MCF 10A (cell line): Measurements from ENCODE around the gene UQCRQ. TPM values are rescaled to one million over a fixed set of nuclear protein-coding genes. Genes with fewer than 3 reads are reported as not detected.

Source experiments
- BruUV-seq: library from RNA; stranded (reverse); fragments of 400-500 nt; replicated peaks from 2 replicates; lab custom pipeline; 2021; lab: Mats Ljungman, UMichigan
- CTCF ChIA-PET: fragments of 300-600 bp; sonication (Branson Sonifier 250); formaldehyde crosslinking; extraction: SDS; loops from one replicate; lab custom pipeline; 2021; ENCODE audit warnings: antibody characterized with exemption, inconsistent platforms; lab: Yijun Ruan, JAX
- POLR2A ChIA-PET: fragments of 300-600, 350-650 bp; sonication (Branson Sonifier 250); formaldehyde crosslinking; extraction: SDS; loops from one replicate; lab custom pipeline; 2020; ENCODE audit warnings: antibody characterized with exemption, inconsistent platforms; lab: Yijun Ruan, JAX
- DNase-seq: peaks from one replicate; pipeline ENCODE4 v3.0.0-alpha.2; 2018; ENCODE audit not compliant: unreplicated experiment
- H3K27ac Mint-ChIP-seq: one replicate; pipeline ENCODE4 v1.8.0; 2022; ENCODE audit warnings: mild to moderate bottlenecking, low read depth, mixed read lengths; ENCODE audit not compliant: unreplicated experiment
- H3K27me3 Mint-ChIP-seq: one replicate; pipeline ENCODE4 v1.8.0; 2022; ENCODE audit warnings: mixed read lengths; ENCODE audit not compliant: insufficient read depth, unreplicated experiment
- H3K36me3 Mint-ChIP-seq: one replicate; pipeline ENCODE4 v1.8.0; 2022; ENCODE audit warnings: mild to moderate bottlenecking, moderate library complexity, mixed read lengths; ENCODE audit not compliant: insufficient read depth, unreplicated experiment
- H3K4me1 Mint-ChIP-seq: one replicate; pipeline ENCODE4 v1.8.0; 2022; ENCODE audit warnings: mixed read lengths; ENCODE audit not compliant: insufficient read depth, unreplicated experiment
- H3K4me3 Mint-ChIP-seq: one replicate; pipeline ENCODE4 v1.8.0; 2022; ENCODE audit warnings: mild to moderate bottlenecking, moderate library complexity, mixed read lengths; ENCODE audit not compliant: unreplicated experiment
- H3K9me3 Mint-ChIP-seq: one replicate; pipeline ENCODE4 v1.8.0; 2022; ENCODE audit warnings: mixed read lengths; ENCODE audit not compliant: unreplicated experiment
- intact Hi-C: fragments of 100-400 bp; cut with micrococcal nuclease; formaldehyde crosslinking; loops from 2 replicates; pipeline ENCODE4 v1.14.1; 2022
- total RNA-seq: library from RNA; stranded (reverse); gene quantifications from 2 replicates; pipeline ENCODE4 v1.2.3, GENCODE V29; 2022
- TF ChIP-seq, protein P1 (sequence below): fragments of 200-600 bp; IDR thresholded peaks from one replicate; pipeline ENCODE4 v1.8.0; 2022; ENCODE audit warnings: antibody characterized with exemption, mild to moderate bottlenecking; ENCODE audit not compliant: unreplicated experiment

The UQCRQ gene
- total RNA-seq, 1 experiment from 2014 or later: 974 TPM

DNA sequence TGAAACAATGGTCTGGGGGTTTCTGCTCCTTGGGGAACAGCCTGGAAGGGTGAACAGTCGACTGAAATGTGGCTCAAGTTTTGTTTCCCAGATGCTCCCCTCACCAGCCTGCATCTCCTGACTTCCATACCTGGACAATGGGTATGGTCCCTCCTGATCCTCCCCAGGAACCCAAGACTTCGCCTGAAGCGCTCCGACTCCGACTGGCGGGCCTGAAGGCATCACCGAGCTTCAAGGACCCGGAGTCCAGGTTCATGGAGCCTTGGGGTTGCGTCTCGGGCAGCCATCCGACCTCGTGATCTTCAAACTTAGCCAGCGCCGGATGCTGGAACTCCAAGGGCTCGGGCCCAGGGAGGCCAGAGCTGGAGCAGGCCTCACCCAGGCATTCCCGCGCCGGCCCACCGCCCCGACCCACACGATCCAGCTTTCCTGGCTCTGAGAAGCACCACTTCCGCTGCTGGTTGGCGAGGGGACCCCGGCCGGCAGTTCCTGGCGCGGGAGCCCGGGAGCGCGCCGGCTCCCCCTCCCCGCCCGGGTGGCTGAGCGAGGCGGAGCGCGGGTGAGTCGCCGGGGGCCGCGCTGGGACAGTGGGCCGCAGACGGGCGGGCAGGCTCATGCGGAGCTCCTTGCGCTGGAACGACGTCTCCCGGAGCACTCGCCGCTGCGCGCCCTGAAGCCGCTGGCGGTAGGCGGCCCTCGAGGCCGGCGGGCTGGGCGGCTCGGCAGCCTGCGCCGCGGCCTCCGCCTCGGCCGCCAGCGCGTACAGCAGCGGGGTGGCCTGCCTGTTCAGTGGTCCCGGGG, 41.2 kb upstream of the UQCRQ start:
- ChIA-PET POLR2A (interaction anchor here (0.6 to 1.0 kb wide), 3 partner anchors 43 to 99 kb away, joined by 3 read pairs; no protein-coding TSS in a partner anchor), CTCF (interaction anchor here (0.7 to 6.1 kb wide), 6 partner anchors 8 to 298 kb away, joined by 3 to 72 read pairs (median 5); no protein-coding TSS in a partner anchor)
- Mint-ChIP-seq H3K27ac (no peak overlapping the region), H3K4me3 (no peak overlapping the region), H3K27me3 (no peaks in the 10 kb centered on the region), H3K4me1 (peaks cover 14% of the 10 kb centered on the region), H3K9me3 (no peaks in the 10 kb centered on the region), H3K36me3 (peaks cover 30% of the 10 kb centered on the region)
- BruUV-seq: no TSS peak
- intact Hi-C loops: no loop called here
- TF ChIP-seq, protein P1, sequence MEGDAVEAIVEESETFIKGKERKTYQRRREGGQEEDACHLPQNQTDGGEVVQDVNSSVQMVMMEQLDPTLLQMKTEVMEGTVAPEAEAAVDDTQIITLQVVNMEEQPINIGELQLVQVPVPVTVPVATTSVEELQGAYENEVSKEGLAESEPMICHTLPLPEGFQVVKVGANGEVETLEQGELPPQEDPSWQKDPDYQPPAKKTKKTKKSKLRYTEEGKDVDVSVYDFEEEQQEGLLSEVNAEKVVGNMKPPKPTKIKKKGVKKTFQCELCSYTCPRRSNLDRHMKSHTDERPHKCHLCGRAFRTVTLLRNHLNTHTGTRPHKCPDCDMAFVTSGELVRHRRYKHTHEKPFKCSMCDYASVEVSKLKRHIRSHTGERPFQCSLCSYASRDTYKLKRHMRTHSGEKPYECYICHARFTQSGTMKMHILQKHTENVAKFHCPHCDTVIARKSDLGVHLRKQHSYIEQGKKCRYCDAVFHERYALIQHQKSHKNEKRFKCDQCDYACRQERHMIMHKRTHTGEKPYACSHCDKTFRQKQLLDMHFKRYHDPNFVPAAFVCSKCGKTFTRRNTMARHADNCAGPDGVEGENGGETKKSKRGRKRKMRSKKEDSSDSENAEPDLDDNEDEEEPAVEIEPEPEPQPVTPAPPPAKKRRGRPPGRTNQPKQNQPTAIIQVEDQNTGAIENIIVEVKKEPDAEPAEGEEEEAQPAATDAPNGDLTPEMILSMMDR: no peak
- DNase-seq: no peak

DNA sequence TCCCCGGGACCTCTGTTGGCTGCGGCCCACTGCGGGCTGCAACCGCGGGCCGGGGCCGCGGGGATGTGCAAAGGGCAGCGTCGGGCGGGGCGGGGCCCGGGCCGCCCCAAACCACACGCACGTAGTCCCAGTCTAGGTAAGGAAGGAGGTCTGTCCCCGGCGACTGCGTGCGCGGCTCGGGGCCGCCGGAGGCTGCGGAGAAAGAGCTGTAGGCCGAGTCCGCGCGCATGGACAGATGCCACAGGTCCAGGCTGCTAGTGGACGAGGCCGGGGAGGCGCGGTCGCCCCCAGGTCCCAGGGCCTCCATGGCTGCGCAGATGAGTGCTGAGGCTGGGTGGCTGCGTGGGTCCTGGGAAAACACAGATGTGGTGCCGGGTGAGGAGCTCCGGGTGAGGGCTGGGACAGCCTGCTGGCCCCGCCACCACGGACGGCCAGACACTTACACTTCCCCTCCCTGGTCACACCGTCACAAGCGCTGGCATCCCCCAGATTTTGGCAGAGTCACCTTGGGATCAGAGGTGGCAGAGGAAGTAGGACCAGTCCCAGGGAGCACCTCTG, 40.5 kb upstream of the UQCRQ start:
- no peak overlapping the region for H3K27ac Mint-ChIP-seq
- peaks cover 30% of the 10 kb centered on the region for H3K36me3 Mint-ChIP-seq
- no peaks in the 10 kb centered on the region for H3K27me3 Mint-ChIP-seq
- intact Hi-C loops: no loop called here
- TF ChIP-seq, protein P1: no peak
- no peaks in the 10 kb centered on the region for H3K9me3 Mint-ChIP-seq
- ChIA-PET POLR2A (interaction anchor here (0.6 to 1.3 kb wide), 3 partner anchors 58 to 631 kb away, joined by 3 read pairs; no protein-coding TSS in a partner anchor), CTCF (interaction anchor here (0.6 to 10.4 kb wide), 7 partner anchors 8 to 299 kb away, joined by 3 to 211 read pairs (median 4); partner anchors contain the start of genes GDF9 and UQCRQ)
- no peak overlapping the region for H3K4me3 Mint-ChIP-seq
- DNase-seq: no peak
- no TSS peak for BruUV-seq
- peaks cover 14% of the 10 kb centered on the region for H3K4me1 Mint-ChIP-seq

- H3K4me3 Mint-ChIP-seq: no peak overlapping the region
- no peaks in the 10 kb centered on the region for H3K27me3 Mint-ChIP-seq
- BruUV-seq: no TSS peak
- peaks cover 34% of the 10 kb centered on the region for H3K36me3 Mint-ChIP-seq
- no peak for DNase-seq
- no peaks in the 10 kb centered on the region for H3K9me3 Mint-ChIP-seq
- CTCF ChIA-PET: interaction anchor here (0.6 to 10.4 kb wide), 8 partner anchors 9 to 300 kb away, joined by 3 to 211 read pairs (median 10); partner anchors contain the start of genes GDF9 and UQCRQ
- no peak overlapping the region for H3K27ac Mint-ChIP-seq
- peaks cover 20% of the 10 kb centered on the region for H3K4me1 Mint-ChIP-seq
- intact Hi-C loops: no loop called here
- TF ChIP-seq, protein P1: no peak
- POLR2A ChIA-PET: interaction anchor here (0.6 to 10.9 kb wide), 5 partner anchors 8 to 630 kb away, joined by 3 to 176 read pairs (median 3); partner anchors contain the start of genes GDF9, LEAP2 and UQCRQ
These were observed 39.9 kb upstream of the UQCRQ start for GRCh38 chr5:132826424-132827082.
